ENCODE data around the gene PINLYP. TPM values are rescaled to one million over a fixed set of nuclear protein-coding genes. Genes with fewer than 3 reads are reported as not detected.

PINLYP gene
- polyA plus RNA-seq, 1 of the 3 experiments (the other 2 are of a cell fraction), result 5.5 TPM

DNA sequence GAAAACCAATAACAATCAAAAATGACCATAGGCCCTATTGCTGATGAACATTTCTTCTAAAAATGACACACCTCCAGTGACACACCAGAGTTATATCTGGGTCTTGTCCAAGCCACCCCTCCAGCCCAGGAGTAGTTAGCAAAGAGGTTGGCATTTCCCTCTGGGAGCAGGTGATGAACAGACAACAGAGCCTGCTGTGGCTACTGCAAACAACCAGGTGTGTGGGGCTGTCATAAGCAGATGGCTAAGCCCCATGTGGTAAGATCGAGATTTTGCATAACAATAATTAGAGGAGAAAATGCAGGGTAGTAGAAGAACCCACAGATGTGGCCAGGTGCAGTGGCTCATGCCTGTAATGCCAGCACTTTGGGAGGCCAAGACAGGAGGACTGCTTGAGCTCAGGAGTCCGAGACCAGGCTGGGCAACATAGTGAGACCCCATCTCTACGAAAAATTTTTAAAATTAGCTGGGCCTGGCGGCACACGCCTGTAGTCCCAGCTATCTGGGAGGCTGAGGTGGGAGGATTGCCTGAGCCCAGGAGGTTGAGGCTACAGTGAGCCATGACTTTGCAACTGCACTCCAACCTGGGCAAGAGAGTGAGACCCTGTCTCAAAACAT is 5.3 kb upstream of the PINLYP start:
- ChIA-PET POLR2A (no interaction called here), CTCF (interaction anchor here (1.1 to 3.9 kb wide), 3 partner anchors 16 to 82 kb away, joined by 3 to 24 read pairs (median 5); partner anchors contain the start of genes IRGQ and ZNF576)
- 90% methylated on average over 5 of the region's 5 CpGs for WGBS (ENCODE audit: low lambda C conversion rate)

DNA sequence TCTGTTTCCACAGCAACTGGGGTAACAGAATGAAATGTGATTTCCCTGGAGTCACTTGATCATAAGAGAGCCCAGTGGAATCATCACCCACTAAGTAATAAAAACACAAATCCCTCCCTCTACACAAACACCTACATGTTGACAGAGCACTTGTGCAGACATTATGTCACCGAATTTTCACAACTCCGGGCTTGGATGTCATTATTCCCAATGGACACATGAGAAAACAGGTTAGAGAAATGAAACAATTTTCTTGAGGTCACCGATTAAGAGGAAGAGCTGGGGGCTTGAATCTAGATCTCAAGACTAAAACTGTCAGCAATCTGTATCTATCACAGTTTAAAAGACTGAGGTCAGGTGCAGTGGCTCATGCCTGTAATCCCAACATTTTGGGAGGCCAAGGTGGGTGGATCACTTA is 3.4 kb upstream of the PINLYP start:
- Histone ChIP-seq H4K20me1 (ENCODE audit: insufficient read depth) (no peaks in the 10 kb centered on the region), H3K79me2 (ENCODE audit: insufficient read depth) (peaks cover 50% of the 10 kb centered on the region; the same call in 1 of the 2 replicates), H3K27me3 (ENCODE audit: insufficient read depth) (no peaks in the 10 kb centered on the region), H3K36me3 (replicated peaks in 1 of 2; ENCODE audit: control insufficient read depth in 1 of 2, insufficient read depth in 2 of 2, low read length in 1 of 2) (peaks cover 0 to 9% of the 10 kb centered on the region in 2 experiments), H3F3A (replicated peaks; ENCODE audit: insufficient read depth) (no peaks in the 10 kb centered on the region), H3K27ac (ENCODE audit: low read depth in 2 of 2, low read length in 1 of 2) (no peak overlapping the region), H3K9me3 (no peaks in the 10 kb centered on the region), H3K9ac (no peak overlapping the region), H2AFZ (ENCODE audit: low read depth) (no peak overlapping the region), H3K4me2 (no peak overlapping the region), H3K4me1 (ENCODE audit: control insufficient read depth in 1 of 2, insufficient read depth in 2 of 2, low read depth in 1 of 2, low read length in 1 of 2) (peaks cover 0 to 15% of the 10 kb centered on the region in 2 experiments; a peak in 1 of 4 replicates), H3K9me2 (no peaks in the 10 kb centered on the region), H3K4me3 (ENCODE audit: low read depth in 2 of 2, low read length in 1 of 2) (no peak overlapping the region)
- no peak for TF ChIP-seq RFX5 (IDR thresholded peaks at IDR 0.05; ENCODE audit: low read length)
- no peak for TF ChIP-seq GATA2 (CRISPR knock-in tag; IDR thresholded peaks at IDR 0.05)
- TF ChIP-seq CHD2 (IDR thresholded peaks at IDR 0.05; ENCODE audit: low read length, partially characterized antibody), result no peak
- TF ChIP-seq NFIC (IDR thresholded peaks at IDR 0.05; ENCODE audit: borderline replicate concordance), result no peak
- TF ChIP-seq, protein P1, sequence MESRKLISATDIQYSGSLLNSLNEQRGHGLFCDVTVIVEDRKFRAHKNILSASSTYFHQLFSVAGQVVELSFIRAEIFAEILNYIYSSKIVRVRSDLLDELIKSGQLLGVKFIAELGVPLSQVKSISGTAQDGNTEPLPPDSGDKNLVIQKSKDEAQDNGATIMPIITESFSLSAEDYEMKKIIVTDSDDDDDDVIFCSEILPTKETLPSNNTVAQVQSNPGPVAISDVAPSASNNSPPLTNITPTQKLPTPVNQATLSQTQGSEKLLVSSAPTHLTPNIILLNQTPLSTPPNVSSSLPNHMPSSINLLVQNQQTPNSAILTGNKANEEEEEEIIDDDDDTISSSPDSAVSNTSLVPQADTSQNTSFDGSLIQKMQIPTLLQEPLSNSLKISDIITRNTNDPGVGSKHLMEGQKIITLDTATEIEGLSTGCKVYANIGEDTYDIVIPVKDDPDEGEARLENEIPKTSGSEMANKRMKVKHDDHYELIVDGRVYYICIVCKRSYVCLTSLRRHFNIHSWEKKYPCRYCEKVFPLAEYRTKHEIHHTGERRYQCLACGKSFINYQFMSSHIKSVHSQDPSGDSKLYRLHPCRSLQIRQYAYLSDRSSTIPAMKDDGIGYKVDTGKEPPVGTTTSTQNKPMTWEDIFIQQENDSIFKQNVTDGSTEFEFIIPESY (IDR thresholded peaks at IDR 0.05; ENCODE audit: borderline replicate concordance, low read depth), result no peak
- TF ChIP-seq RAD21 (IDR thresholded peaks at IDR 0.05; ENCODE audit: low read length), result no peak
- TF ChIP-seq, protein P2, sequence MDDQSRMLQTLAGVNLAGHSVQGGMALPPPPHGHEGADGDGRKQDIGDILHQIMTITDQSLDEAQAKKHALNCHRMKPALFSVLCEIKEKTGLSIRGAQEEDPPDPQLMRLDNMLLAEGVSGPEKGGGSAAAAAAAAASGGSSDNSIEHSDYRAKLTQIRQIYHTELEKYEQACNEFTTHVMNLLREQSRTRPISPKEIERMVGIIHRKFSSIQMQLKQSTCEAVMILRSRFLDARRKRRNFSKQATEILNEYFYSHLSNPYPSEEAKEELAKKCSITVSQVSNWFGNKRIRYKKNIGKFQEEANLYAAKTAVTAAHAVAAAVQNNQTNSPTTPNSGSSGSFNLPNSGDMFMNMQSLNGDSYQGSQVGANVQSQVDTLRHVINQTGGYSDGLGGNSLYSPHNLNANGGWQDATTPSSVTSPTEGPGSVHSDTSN (IDR thresholded peaks at IDR 0.05), result no peak
- TF ChIP-seq TAF1 (IDR thresholded peaks at IDR 0.05; ENCODE audit: borderline replicate concordance, low read depth, low read length), result no peak
- TF ChIP-seq MXI1 (IDR thresholded peaks at IDR 0.05; ENCODE audit: low read depth, low read length), result no peak
- TF ChIP-seq NRF1 (IDR thresholded peaks at IDR 0.05; ENCODE audit: low read depth, low read length), result no peak
- TF ChIP-seq TEAD4 (IDR thresholded peaks at IDR 0.05; ENCODE audit: borderline replicate concordance, insufficient read depth), result no peak
- no peak for TF ChIP-seq FOSL2 (IDR thresholded peaks at IDR 0.05; ENCODE audit: borderline replicate concordance, low read depth)
- TF ChIP-seq FOXM1 (IDR thresholded peaks at IDR 0.05; ENCODE audit: low read depth), result no peak
- no peak for TF ChIP-seq JUND (IDR thresholded peaks at IDR 0.05)
- no peak for TF ChIP-seq SMC3 (IDR thresholded peaks at IDR 0.05; ENCODE audit: low read depth, low read length)
- TF ChIP-seq, protein P3, sequence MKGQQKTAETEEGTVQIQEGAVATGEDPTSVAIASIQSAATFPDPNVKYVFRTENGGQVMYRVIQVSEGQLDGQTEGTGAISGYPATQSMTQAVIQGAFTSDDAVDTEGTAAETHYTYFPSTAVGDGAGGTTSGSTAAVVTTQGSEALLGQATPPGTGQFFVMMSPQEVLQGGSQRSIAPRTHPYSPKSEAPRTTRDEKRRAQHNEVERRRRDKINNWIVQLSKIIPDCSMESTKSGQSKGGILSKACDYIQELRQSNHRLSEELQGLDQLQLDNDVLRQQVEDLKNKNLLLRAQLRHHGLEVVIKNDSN (IDR thresholded peaks at IDR 0.05; ENCODE audit: borderline replicate concordance, low read depth), result no peak
- TF ChIP-seq RCOR1 (IDR thresholded peaks at IDR 0.05; ENCODE audit: low read length), result no peak
- 84% methylated on average over 3 of the region's 3 CpGs for WGBS (ENCODE audit: low lambda C conversion rate)
- no peak for DNase-seq
- ChIA-PET CTCF (interaction anchor here (1.8 to 3.9 kb wide), 2 partner anchors 17 to 22 kb away, joined by 4 to 24 read pairs; no protein-coding TSS in a partner anchor), POLR2A (no interaction called here)

More for the DNA sequence above, 5.3 kb upstream of the PINLYP start:
- Histone ChIP-seq H3K36me3 (replicated peaks in 1 of 2; ENCODE audit: control insufficient read depth in 1 of 2, insufficient read depth in 2 of 2, low read length in 1 of 2) (peaks cover 0 to 9% of the 10 kb centered on the region in 2 experiments), H3K4me3 (ENCODE audit: low read depth in 2 of 2, low read length in 1 of 2) (no peak overlapping the region), H3K4me2 (no peak overlapping the region), H3K9me2 (no peaks in the 10 kb centered on the region), H4K20me1 (ENCODE audit: insufficient read depth) (no peaks in the 10 kb centered on the region), H3K79me2 (ENCODE audit: insufficient read depth) (peaks cover 65% of the 10 kb centered on the region; the same call in 1 of the 2 replicates), H3K4me1 (ENCODE audit: control insufficient read depth in 1 of 2, insufficient read depth in 2 of 2, low read depth in 1 of 2, low read length in 1 of 2) (peaks cover 0 to 7% of the 10 kb centered on the region in 2 experiments; a peak in 1 of 4 replicates), H3K27ac (ENCODE audit: low read depth in 2 of 2, low read length in 1 of 2) (no peak overlapping the region), H3K9ac (no peak overlapping the region), H3K27me3 (ENCODE audit: insufficient read depth) (no peaks in the 10 kb centered on the region), H2AFZ (ENCODE audit: low read depth) (no peak overlapping the region), H3F3A (replicated peaks; ENCODE audit: insufficient read depth) (no peaks in the 10 kb centered on the region), H3K9me3 (no peaks in the 10 kb centered on the region)
- TF ChIP-seq, protein P4, sequence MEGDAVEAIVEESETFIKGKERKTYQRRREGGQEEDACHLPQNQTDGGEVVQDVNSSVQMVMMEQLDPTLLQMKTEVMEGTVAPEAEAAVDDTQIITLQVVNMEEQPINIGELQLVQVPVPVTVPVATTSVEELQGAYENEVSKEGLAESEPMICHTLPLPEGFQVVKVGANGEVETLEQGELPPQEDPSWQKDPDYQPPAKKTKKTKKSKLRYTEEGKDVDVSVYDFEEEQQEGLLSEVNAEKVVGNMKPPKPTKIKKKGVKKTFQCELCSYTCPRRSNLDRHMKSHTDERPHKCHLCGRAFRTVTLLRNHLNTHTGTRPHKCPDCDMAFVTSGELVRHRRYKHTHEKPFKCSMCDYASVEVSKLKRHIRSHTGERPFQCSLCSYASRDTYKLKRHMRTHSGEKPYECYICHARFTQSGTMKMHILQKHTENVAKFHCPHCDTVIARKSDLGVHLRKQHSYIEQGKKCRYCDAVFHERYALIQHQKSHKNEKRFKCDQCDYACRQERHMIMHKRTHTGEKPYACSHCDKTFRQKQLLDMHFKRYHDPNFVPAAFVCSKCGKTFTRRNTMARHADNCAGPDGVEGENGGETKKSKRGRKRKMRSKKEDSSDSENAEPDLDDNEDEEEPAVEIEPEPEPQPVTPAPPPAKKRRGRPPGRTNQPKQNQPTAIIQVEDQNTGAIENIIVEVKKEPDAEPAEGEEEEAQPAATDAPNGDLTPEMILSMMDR (IDR thresholded peaks at IDR 0.05), result no peak
- TF ChIP-seq EP300 (IDR thresholded peaks at IDR 0.05; ENCODE audit: borderline replicate concordance in 1 of 2, low read depth in 1 of 2, low read length in 1 of 2), result no peak
- no peak for TF ChIP-seq RCOR1 (IDR thresholded peaks at IDR 0.05; ENCODE audit: low read length)
- TF ChIP-seq FOXM1 (IDR thresholded peaks at IDR 0.05; ENCODE audit: low read depth), result no peak
- no peak for DNase-seq
